Activated B cell treated with CpG ODN at 0.5 μM for 24 hours (primary cell): ENCODE results near the gene GALNT2. TPM values are rescaled to one million over a fixed set of nuclear protein-coding genes. Genes with fewer than 3 reads are reported as not detected.

Experiments
- ATAC-seq: fragments of 200-7000 bp; cut with Tn5 transposase; one replicate; pipeline ENCODE4 v1.10.0; 2021; ENCODE audit warnings: low read depth, mild to moderate bottlenecking, moderate library complexity
- CTCF ChIA-PET: fragments of 350-600 bp; sonication (Branson Sonifier 250); formaldehyde crosslinking; loops from one replicate; lab custom pipeline; 2021; ENCODE audit warnings: antibody characterized with exemption; lab: Charles Lee
- POLR2A ChIA-PET: fragments of 350-600 bp; sonication (Branson Sonifier 250); formaldehyde crosslinking; loops from one replicate; lab custom pipeline; 2021; ENCODE audit warnings: antibody characterized with exemption; lab: Charles Lee
- DNase-seq: peaks from one replicate; pipeline ENCODE4 v3.0.0; 2022
- H3K27ac Mint-ChIP-seq: one replicate; pipeline ENCODE4 v1.8.0; 2020; ENCODE audit warnings: mixed read lengths
- H3K27me3 Mint-ChIP-seq: one replicate; pipeline ENCODE4 v1.8.0; 2021; ENCODE audit warnings: mixed read lengths
- H3K36me3 Mint-ChIP-seq: one replicate; pipeline ENCODE4 v1.8.0; 2021; ENCODE audit warnings: low read depth, mixed read lengths
- H3K4me1 Mint-ChIP-seq: one replicate; pipeline ENCODE4 v1.8.0; 2021; ENCODE audit warnings: mixed read lengths
- H3K4me3 Mint-ChIP-seq: one replicate; pipeline ENCODE4 v1.8.0; 2020; ENCODE audit warnings: mild to moderate bottlenecking, mixed read lengths
- H3K9me3 Mint-ChIP-seq: one replicate; pipeline ENCODE4 v1.8.0; 2020; ENCODE audit warnings: mixed read lengths
- CTCF ChIP-seq: fragments of 200-600 bp; IDR thresholded peaks from one replicate; pipeline ENCODE4 v1.8.0; 2022; ENCODE audit warnings: antibody characterized with exemption, mild to moderate bottlenecking
- intact Hi-C: fragments of 100-400 bp; cut with micrococcal nuclease; formaldehyde crosslinking; loops from one replicate; pipeline ENCODE4 v1.15.1; 2024
- total RNA-seq: library from RNA; stranded (reverse); gene quantifications from 2 replicates; pipeline ENCODE4 v1.2.3, GENCODE V29; 2022

GALNT2 gene
- total RNA-seq, 1 donor from 2014 or later = 108 TPM

GRCh38 chr1:230286166-230286889, 219.3 kb downstream of the GALNT2 start:
- intact Hi-C loops = no loop called here
- Mint-ChIP-seq H3K36me3 (peaks cover 23% of the 10 kb centered on the region), H3K9me3 (no peaks in the 10 kb centered on the region), H3K4me3 (no peak overlapping the region), H3K27ac (no peak overlapping the region), H3K27me3 (no peaks in the 10 kb centered on the region), H3K4me1 (peaks cover 67% of the 10 kb centered on the region)
- no peak for TF ChIP-seq CTCF
- no peak for ATAC-seq
- CTCF ChIA-PET = no interaction called here
- no peak for DNase-seq
- POLR2A ChIA-PET = no interaction called here

- Mint-ChIP-seq H3K27me3 (no peaks in the 10 kb centered on the region), H3K36me3 (peaks cover 20% of the 10 kb centered on the region), H3K27ac (no peak overlapping the region), H3K4me1 (peaks cover 65% of the 10 kb centered on the region), H3K9me3 (no peaks in the 10 kb centered on the region), H3K4me3 (no peak overlapping the region)
- ChIA-PET CTCF (no interaction called here), POLR2A (no interaction called here)
- intact Hi-C loops = no loop called here
- no peak for TF ChIP-seq CTCF
- DNase-seq (no peak), ATAC-seq (no peak)
These were observed 219.8 kb downstream of the GALNT2 start for GRCh38 chr1:230286890-230287269.

- no peak overlapping the region for H3K27ac Mint-ChIP-seq
- peaks cover 65% of the 10 kb centered on the region for H3K4me1 Mint-ChIP-seq
- H3K36me3 Mint-ChIP-seq = peaks cover 17% of the 10 kb centered on the region
- H3K4me3 Mint-ChIP-seq = no peak overlapping the region
- H3K9me3 Mint-ChIP-seq = no peaks in the 10 kb centered on the region
- ChIA-PET CTCF (no interaction called here), POLR2A (no interaction called here)
- no peak for DNase-seq
- intact Hi-C loops = no loop called here
- no peak for TF ChIP-seq CTCF
- ATAC-seq = no peak
- no peaks in the 10 kb centered on the region for H3K27me3 Mint-ChIP-seq
These were observed 220.8 kb downstream of the GALNT2 start for GRCh38 chr1:230287674-230288315.

- Mint-ChIP-seq H3K4me1 (peaks cover 67% of the 10 kb centered on the region), H3K27me3 (no peaks in the 10 kb centered on the region), H3K4me3 (no peak overlapping the region), H3K9me3 (no peaks in the 10 kb centered on the region), H3K36me3 (peaks cover 13% of the 10 kb centered on the region), H3K27ac (no peak overlapping the region)
- POLR2A ChIA-PET = interaction anchor here (0.8 to 1.2 kb wide), 2 partner anchors 12 to 20 kb away, joined by 3 read pairs; no protein-coding TSS in a partner anchor
- no peak for ATAC-seq
- no peak for DNase-seq
- intact Hi-C loops = no loop called here
- CTCF ChIA-PET = interaction anchor here (0.8 to 1.2 kb wide), 2 partner anchors 16 to 628 kb away, joined by 3 read pairs; no protein-coding TSS in a partner anchor
- no peak for TF ChIP-seq CTCF
These were observed 221.8 kb downstream of the GALNT2 start for GRCh38 chr1:230288641-230289349.

- intact Hi-C loops = no loop called here
- POLR2A ChIA-PET = interaction anchor here (0.8 to 1.2 kb wide), 2 partner anchors 12 to 21 kb away, joined by 3 read pairs; no protein-coding TSS in a partner anchor
These were observed 222.3 kb downstream of the GALNT2 start for GRCh38 chr1:230289350-230289644.

More at GRCh38 chr1:230289350-230289644, 222.3 kb downstream of the GALNT2 start:
- Mint-ChIP-seq H3K9me3 (no peaks in the 10 kb centered on the region), H3K4me3 (no peak overlapping the region), H3K27ac (no peak overlapping the region), H3K27me3 (no peaks in the 10 kb centered on the region), H3K4me1 (peaks cover 65% of the 10 kb centered on the region), H3K36me3 (peaks cover 8% of the 10 kb centered on the region)
- ATAC-seq = no peak
- TF ChIP-seq CTCF = no peak
- CTCF ChIA-PET = interaction anchor here (0.8 to 1.2 kb wide), 2 partner anchors 15 to 628 kb away, joined by 3 read pairs; no protein-coding TSS in a partner anchor
- no peak for DNase-seq
